Endothelial cell (in vitro differentiated cells): ENCODE results near the gene CGN. TPM values are rescaled to one million over a fixed set of nuclear protein-coding genes. Genes with fewer than 3 reads are reported as not detected.

Source experiments
- DNase-seq: peaks from one replicate; pipeline ENCODE4 v3.0.0; 2021; ENCODE audit warnings: low spot score
- H3K27ac Mint-ChIP-seq: one replicate; pipeline ENCODE4 v1.8.0; 2021; ENCODE audit warnings: mixed read lengths, inconsistent platforms; ENCODE audit not compliant: unreplicated experiment
- H3K27me3 Mint-ChIP-seq: one replicate; pipeline ENCODE4 v1.8.0; 2021; ENCODE audit warnings: mild to moderate bottlenecking, moderate library complexity, mixed read lengths, inconsistent platforms; ENCODE audit not compliant: unreplicated experiment
- H3K36me3 Mint-ChIP-seq: one replicate; pipeline ENCODE4 v1.8.0; 2021; ENCODE audit warnings: mild to moderate bottlenecking, low read depth, mixed read lengths, inconsistent platforms; ENCODE audit not compliant: unreplicated experiment
- H3K4me1 Mint-ChIP-seq: one replicate; pipeline ENCODE4 v1.8.0; 2021; ENCODE audit warnings: mild to moderate bottlenecking, mixed read lengths, inconsistent platforms; ENCODE audit not compliant: unreplicated experiment
- H3K4me3 Mint-ChIP-seq: one replicate; pipeline ENCODE4 v1.8.0; 2021; ENCODE audit warnings: mild to moderate bottlenecking, mixed read lengths, inconsistent platforms; ENCODE audit not compliant: unreplicated experiment
- H3K9me3 Mint-ChIP-seq: one replicate; pipeline ENCODE4 v1.8.0; 2021; ENCODE audit warnings: mixed read lengths, inconsistent platforms; ENCODE audit not compliant: unreplicated experiment
- total RNA-seq: library from RNA; stranded (reverse); fragmentation: NEBNext Ultra II Directional; extraction: Animal tissue kit (Norgen Biotek cat#: 25700); gene quantifications from one replicate; pipeline ENCODE4 v1.2.1, GENCODE V29; 2021; ENCODE audit not compliant: unreplicated experiment
- TF ChIP-seq, protein P1 (sequence below): fragments of 200-600 bp; sonication (generic); IDR thresholded peaks from one replicate; pipeline ENCODE4 v1.5.0; 2021; ENCODE audit warnings: antibody characterized with exemption; ENCODE audit not compliant: unreplicated experiment

The CGN gene
- total RNA-seq, 1 donor from 2014 or later = 50.7 TPM

DNA sequence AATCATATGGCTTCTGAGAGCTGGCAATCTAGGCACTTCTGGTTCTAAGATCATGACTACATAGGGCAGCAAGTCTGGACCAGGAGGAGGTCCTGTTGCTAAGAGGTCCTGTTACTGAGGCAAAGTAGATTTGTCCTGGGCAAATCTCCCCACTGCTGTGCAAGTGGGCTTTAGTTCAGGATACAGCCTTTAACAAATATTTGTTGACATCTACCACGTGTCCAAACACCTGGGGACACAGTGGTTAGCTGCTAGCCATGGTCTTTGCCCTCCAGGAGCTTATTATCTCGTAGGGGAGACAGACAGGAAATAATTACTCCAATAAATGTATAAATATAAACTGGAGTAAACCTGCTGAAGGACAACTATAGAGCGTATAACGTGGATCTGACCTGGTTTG lies 3.2 kb downstream of the CGN start:
- TF ChIP-seq, protein P1, sequence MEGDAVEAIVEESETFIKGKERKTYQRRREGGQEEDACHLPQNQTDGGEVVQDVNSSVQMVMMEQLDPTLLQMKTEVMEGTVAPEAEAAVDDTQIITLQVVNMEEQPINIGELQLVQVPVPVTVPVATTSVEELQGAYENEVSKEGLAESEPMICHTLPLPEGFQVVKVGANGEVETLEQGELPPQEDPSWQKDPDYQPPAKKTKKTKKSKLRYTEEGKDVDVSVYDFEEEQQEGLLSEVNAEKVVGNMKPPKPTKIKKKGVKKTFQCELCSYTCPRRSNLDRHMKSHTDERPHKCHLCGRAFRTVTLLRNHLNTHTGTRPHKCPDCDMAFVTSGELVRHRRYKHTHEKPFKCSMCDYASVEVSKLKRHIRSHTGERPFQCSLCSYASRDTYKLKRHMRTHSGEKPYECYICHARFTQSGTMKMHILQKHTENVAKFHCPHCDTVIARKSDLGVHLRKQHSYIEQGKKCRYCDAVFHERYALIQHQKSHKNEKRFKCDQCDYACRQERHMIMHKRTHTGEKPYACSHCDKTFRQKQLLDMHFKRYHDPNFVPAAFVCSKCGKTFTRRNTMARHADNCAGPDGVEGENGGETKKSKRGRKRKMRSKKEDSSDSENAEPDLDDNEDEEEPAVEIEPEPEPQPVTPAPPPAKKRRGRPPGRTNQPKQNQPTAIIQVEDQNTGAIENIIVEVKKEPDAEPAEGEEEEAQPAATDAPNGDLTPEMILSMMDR = no peak
- DNase-seq = no peak
- no peaks in the 10 kb centered on the region for H3K9me3 Mint-ChIP-seq
- peaks cover 5% of the 10 kb centered on the region for H3K27me3 Mint-ChIP-seq
- H3K36me3 Mint-ChIP-seq = peaks cover 8% of the 10 kb centered on the region
- peak overlapping the region; percentile 49 for H3K4me3 Mint-ChIP-seq
- no peak overlapping the region for H3K27ac Mint-ChIP-seq
- peaks cover 35% of the 10 kb centered on the region for H3K4me1 Mint-ChIP-seq

DNA sequence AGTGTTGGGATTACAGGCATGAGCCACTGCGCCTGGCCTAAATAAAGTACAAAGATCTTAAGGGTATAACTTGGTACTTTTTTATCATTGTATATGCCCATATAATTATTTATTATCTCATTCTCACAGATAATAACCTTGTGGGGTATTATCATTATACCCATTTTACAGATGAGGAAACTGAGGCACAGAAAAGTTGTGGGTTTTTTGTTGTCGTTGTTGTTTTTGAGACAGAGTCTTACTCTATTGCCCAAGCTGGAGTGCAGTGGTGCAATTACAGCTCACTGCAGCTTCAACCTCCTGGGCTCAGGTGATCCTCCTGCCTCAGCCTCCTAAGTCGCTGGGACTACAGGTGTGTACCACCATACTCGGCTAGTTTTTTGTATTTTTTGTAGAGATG lies 4.1 kb downstream of the CGN start:
- Mint-ChIP-seq H3K27me3 (peaks cover 5% of the 10 kb centered on the region), H3K9me3 (no peaks in the 10 kb centered on the region)

DNA sequence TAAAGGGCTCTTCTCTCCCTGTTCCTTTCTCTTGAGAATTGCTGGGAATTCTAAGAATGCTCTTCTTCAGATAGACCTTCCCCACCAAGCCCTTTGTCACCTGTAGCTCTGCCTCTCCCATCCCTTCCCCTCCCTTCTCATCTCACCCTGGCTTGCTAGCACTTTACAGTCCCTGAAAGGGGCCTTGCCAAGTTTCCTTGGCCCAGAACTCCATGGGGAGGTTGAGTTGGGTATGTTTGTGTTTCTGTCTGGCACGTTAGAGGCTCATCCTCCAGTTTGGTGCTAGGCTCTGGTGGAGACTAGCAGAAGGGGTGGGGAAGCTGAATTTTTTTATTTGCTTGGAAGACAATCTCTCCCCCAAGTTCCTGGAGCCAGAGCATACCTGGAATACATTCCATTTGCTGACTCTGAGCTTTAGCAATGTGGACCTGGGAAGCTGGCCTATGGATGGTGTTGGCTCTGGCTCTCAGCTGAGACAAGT lies 4.9 kb downstream of the CGN start:
- Mint-ChIP-seq H3K4me1 (peaks cover 25% of the 10 kb centered on the region), H3K36me3 (peaks cover 19% of the 10 kb centered on the region), H3K27ac (no peak overlapping the region), H3K4me3 (no peak overlapping the region), H3K9me3 (no peaks in the 10 kb centered on the region), H3K27me3 (peaks cover 2% of the 10 kb centered on the region)
- DNase-seq = no peak
- TF ChIP-seq, protein P1 = no peak

More for the DNA sequence above, 4.1 kb downstream of the CGN start:
- Mint-ChIP-seq H3K4me1 (peaks cover 30% of the 10 kb centered on the region), H3K4me3 (no peak overlapping the region), H3K27ac (no peak overlapping the region), H3K36me3 (peaks cover 15% of the 10 kb centered on the region)
- DNase-seq = no peak
- TF ChIP-seq, protein P1 = no peak

DNA sequence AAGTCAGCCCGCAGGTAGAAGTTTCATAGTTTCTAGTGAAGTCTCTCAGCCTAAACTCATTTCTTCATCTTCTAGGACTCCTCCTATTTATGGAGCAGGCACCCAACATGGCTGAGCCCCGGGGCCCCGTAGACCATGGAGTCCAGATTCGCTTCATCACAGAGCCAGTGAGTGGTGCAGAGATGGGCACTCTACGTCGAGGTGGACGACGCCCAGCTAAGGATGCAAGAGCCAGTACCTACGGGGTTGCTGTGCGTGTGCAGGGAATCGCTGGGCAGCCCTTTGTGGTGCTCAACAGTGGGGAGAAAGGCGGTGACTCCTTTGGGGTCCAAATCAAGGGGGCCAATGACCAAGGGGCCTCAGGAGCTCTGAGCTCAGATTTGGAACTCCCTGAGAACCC lies 7.2 kb downstream of the CGN start:
- no peaks in the 10 kb centered on the region for H3K9me3 Mint-ChIP-seq
- peaks cover 12% of the 10 kb centered on the region for H3K4me1 Mint-ChIP-seq
- H3K27ac Mint-ChIP-seq = no peak overlapping the region

DNA sequence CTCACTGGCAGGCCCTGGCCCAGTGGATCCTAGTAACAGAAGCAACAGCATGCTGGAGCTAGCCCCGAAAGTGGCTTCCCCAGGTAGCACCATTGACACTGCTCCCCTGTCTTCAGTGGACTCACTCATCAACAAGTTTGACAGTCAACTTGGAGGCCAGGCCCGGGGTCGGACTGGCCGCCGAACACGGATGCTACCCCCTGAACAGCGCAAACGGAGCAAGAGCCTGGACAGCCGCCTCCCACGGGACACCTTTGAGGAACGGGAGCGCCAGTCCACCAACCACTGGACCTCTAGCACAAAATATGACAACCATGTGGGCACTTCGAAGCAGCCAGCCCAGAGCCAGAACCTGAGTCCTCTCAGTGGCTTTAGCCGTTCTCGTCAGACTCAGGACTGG lies 7.7 kb downstream of the CGN start:
- Mint-ChIP-seq H3K27ac (no peak overlapping the region), H3K4me3 (no peak overlapping the region), H3K4me1 (peaks cover 7% of the 10 kb centered on the region), H3K27me3 (no peaks in the 10 kb centered on the region), H3K9me3 (no peaks in the 10 kb centered on the region), H3K36me3 (peaks cover 24% of the 10 kb centered on the region)
- no peak for DNase-seq
- TF ChIP-seq, protein P1 = no peak

More for the DNA sequence above, 7.2 kb downstream of the CGN start:
- TF ChIP-seq, protein P1 = no peak
- no peak for DNase-seq
- no peak overlapping the region for H3K4me3 Mint-ChIP-seq
- H3K27me3 Mint-ChIP-seq = no peaks in the 10 kb centered on the region
- peaks cover 21% of the 10 kb centered on the region for H3K36me3 Mint-ChIP-seq
